Suprapubic skin (tissue), 4 donors: ENCODE measurements around the gene HOXD3. TPM values are rescaled to one million over a fixed set of nuclear protein-coding genes. Genes with fewer than 3 reads are reported as not detected.

Experiments used
- DNase-seq, 2 donors: peaks; one replicate each; pipeline ENCODE4 v3.0.0-alpha.2; 2019; ENCODE audit warnings: low spot score in 2 of 2
- H3K27ac ChIP-seq: fragments of 200-600 bp; sonication (generic); one replicate; pipeline ENCODE4 v1.5.1; 2019
- H3K27me3 ChIP-seq: fragments of 200-600 bp; sonication (generic); one replicate; pipeline ENCODE4 v1.5.1; 2019
- H3K36me3 ChIP-seq: fragments of 200-600 bp; sonication (generic); one replicate; pipeline ENCODE4 v1.5.1; 2019
- H3K4me1 ChIP-seq: fragments of 200-600 bp; sonication (generic); one replicate; pipeline ENCODE4 v1.5.1; 2019
- H3K4me3 ChIP-seq: fragments of 200-600 bp; sonication (generic); one replicate; pipeline ENCODE4 v1.5.1; 2019; ENCODE audit warnings: mild to moderate bottlenecking
- H3K9me3 ChIP-seq: fragments of 200-600 bp; sonication (generic); one replicate; pipeline ENCODE4 v1.5.1; 2019
- EP300 ChIP-seq: sonication (generic); formaldehyde crosslinking; IDR thresholded peaks from one replicate; pipeline ENCODE4 v1.6.1; 2017; ENCODE audit warnings: antibody characterized with exemption
- POLR2A ChIP-seq, 2 donors: fragments of 450-650 bp; IDR thresholded peaks; one replicate each; pipeline ENCODE4 v1.6.1; 2017; ENCODE audit warnings: antibody characterized with exemption in 2 of 2, mild to moderate bottlenecking in 2 of 2, moderate library complexity in 2 of 2
- POLR2AphosphoS5 ChIP-seq, 3 donors: sonication (generic); formaldehyde crosslinking; IDR thresholded peaks; one replicate each; pipeline ENCODE4 v1.6.1; 2017; ENCODE audit warnings: antibody characterized with exemption in 3 of 3
- WGBS: methylation state at CpG from one replicate; pipeline ENCODE4 v1.1.5; 2018; 5-methylcytosine and 5-hydroxymethylcytosine counted together
- total RNA-seq, 4 donors: library from RNA; depleted of rRNA; stranded (reverse); fragments of >200 nt; gene quantifications; one replicate each; pipeline ENCODE4 v1.1.0, GENCODE V29; 2016
- TF ChIP-seq, protein P1 (sequence below), 2 donors: fragments of 200-600 bp in 1 of 2; fragments of 450-650 bp in 1 of 2; sonication (generic) in 1 of 2; IDR thresholded peaks; one replicate each; pipeline ENCODE4 v1.5.1; 2016 to 2019; ENCODE audit warnings: antibody characterized with exemption in 2 of 2, mild to moderate bottlenecking in 1 of 2, moderate library complexity in 1 of 2

HOXD3 gene
- total RNA-seq, 4 donors from 2014 or later: 0.49 to 3.5 (median 1.5) TPM

DNA sequence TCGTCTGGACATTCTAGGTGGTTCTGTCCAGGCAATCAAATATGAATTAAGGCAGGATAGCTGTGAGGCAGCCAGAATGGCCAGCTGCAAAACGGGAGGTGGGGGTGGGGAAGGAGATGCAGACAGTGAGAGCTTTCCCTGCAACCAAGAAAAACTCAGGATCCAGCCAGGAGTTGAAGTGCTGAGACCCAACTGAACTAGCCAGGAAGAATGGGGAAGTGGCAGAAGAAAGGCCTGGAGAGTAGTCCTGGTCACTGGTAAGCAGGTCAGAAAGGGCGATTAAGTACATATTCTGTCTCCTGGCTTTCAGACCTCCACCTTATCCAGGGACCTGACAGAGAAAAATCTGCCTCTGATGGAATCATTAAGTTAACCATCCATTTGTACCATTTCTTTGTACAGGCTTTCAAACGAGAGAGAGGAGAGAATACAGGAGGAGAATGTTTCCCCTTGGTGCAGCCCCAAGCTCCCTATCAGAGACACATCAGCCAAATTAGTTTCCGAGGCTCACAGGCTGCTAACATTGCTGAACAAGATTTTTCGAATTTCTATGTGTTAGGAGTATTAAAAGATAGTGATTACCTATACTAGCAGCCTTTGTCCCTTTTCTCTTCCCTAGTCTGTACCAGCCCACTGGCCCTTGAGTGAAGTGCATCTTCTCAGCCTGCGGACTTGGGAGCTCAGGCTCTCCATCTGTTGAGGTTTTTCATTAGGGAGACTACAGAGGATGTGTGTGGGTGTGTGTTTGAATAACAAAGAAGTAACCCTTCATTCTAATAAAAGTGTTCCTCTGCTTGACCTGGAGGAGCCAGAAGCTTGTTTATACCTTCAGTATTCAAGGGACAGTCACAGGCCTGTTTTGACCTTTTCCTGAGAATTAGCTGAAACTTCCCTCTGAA, 18.9 kb downstream of the HOXD3 start:
- H3K27ac ChIP-seq: no peak overlapping the region
- peaks cover 91% of the 10 kb centered on the region for H3K27me3 ChIP-seq
- no peaks in the 10 kb centered on the region for H3K36me3 ChIP-seq
- H3K4me1 ChIP-seq: peaks cover 25% of the 10 kb centered on the region
- H3K4me3 ChIP-seq: no peak overlapping the region
- WGBS: 89% methylated on average over 7 of the region's 7 CpGs
- TF ChIP-seq EP300: no peak
- TF ChIP-seq, protein P1, sequence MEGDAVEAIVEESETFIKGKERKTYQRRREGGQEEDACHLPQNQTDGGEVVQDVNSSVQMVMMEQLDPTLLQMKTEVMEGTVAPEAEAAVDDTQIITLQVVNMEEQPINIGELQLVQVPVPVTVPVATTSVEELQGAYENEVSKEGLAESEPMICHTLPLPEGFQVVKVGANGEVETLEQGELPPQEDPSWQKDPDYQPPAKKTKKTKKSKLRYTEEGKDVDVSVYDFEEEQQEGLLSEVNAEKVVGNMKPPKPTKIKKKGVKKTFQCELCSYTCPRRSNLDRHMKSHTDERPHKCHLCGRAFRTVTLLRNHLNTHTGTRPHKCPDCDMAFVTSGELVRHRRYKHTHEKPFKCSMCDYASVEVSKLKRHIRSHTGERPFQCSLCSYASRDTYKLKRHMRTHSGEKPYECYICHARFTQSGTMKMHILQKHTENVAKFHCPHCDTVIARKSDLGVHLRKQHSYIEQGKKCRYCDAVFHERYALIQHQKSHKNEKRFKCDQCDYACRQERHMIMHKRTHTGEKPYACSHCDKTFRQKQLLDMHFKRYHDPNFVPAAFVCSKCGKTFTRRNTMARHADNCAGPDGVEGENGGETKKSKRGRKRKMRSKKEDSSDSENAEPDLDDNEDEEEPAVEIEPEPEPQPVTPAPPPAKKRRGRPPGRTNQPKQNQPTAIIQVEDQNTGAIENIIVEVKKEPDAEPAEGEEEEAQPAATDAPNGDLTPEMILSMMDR (IDR thresholded peaks at IDR 0.05): no peak
- no peak for TF ChIP-seq POLR2A (IDR thresholded peaks at IDR 0.05)
- no peaks in the 10 kb centered on the region for H3K9me3 ChIP-seq
- no peak for DNase-seq

GRCh38 chr2:176177580-176178037, 20.5 kb downstream of the HOXD3 start:
- no peak for DNase-seq
- peak overlapping the region; percentile 41 for H3K4me3 ChIP-seq
- no peak overlapping the region for H3K27ac ChIP-seq
- no peaks in the 10 kb centered on the region for H3K36me3 ChIP-seq
- peaks cover 17% of the 10 kb centered on the region for H3K4me1 ChIP-seq
- peaks cover 83% of the 10 kb centered on the region for H3K27me3 ChIP-seq
- WGBS: 32% methylated on average over 9 of the region's 12 CpGs
- H3K9me3 ChIP-seq: no peaks in the 10 kb centered on the region
- TF ChIP-seq EP300 (no peak), POLR2A (IDR thresholded peaks at IDR 0.05) (no peak), POLR2AphosphoS5 (IDR thresholded peaks at IDR 0.05) (no peak)
- TF ChIP-seq, protein P1 (IDR thresholded peaks at IDR 0.05): no peak

GRCh38 chr2:176178038-176178756, 21.1 kb downstream of the HOXD3 start:
- WGBS: 1% methylated on average over 18 of the region's 68 CpGs
- Histone ChIP-seq H3K27ac (no peak overlapping the region), H3K36me3 (no peaks in the 10 kb centered on the region), H3K9me3 (no peaks in the 10 kb centered on the region), H3K4me1 (peaks cover 17% of the 10 kb centered on the region), H3K4me3 (peak overlapping the region; percentile 41), H3K27me3 (peaks cover 82% of the 10 kb centered on the region)
- TF ChIP-seq, protein P1 (IDR thresholded peaks at IDR 0.05): no peak
- TF ChIP-seq EP300: no peak
- no peak for TF ChIP-seq POLR2AphosphoS5 (IDR thresholded peaks at IDR 0.05)
- no peak for TF ChIP-seq POLR2A (IDR thresholded peaks at IDR 0.05)
- no peak for DNase-seq

DNA sequence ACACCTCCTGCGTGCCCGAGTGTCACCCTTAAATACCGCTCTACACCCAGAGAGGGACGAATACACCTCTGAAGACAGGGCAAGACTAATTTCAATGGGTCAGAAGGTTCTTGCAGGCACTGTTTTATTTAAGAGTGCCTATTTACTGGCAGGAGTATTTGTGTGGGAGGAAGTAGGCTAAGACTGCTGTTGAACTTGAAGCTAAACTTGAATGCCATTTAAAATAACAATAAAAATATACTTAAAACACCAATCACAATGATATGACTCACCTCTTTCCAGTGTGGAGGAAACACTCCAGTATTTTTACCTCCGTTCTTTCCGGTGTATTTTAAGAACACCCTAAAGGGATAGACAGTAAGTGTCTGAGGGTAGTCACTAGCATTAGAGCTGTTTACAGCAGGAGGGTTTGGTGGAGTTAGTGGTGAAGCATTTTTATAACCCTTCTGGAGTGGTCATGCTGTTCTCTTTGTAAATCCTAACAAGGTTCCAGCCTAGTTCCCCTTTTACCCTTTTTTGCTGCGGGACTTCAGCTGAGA, 21.7 kb downstream of the HOXD3 start:
- no peaks in the 10 kb centered on the region for H3K36me3 ChIP-seq
- 20% methylated on average over 6 of the region's 7 CpGs for WGBS
- H3K4me1 ChIP-seq: peaks cover 17% of the 10 kb centered on the region
- H3K9me3 ChIP-seq: no peaks in the 10 kb centered on the region
- peaks cover 82% of the 10 kb centered on the region for H3K27me3 ChIP-seq
- no peak for DNase-seq
- TF ChIP-seq POLR2AphosphoS5 (IDR thresholded peaks at IDR 0.05) (no peak), EP300 (no peak), POLR2A (IDR thresholded peaks at IDR 0.05) (no peak)
- TF ChIP-seq, protein P1 (IDR thresholded peaks at IDR 0.05): no peak
- no peak overlapping the region for H3K27ac ChIP-seq
- peak overlapping the region; percentile 41 for H3K4me3 ChIP-seq

- H3K27ac ChIP-seq: no peak overlapping the region
- no peak for TF ChIP-seq POLR2A (IDR thresholded peaks at IDR 0.05)
- no peak for TF ChIP-seq EP300
- TF ChIP-seq, protein P1 (IDR thresholded peaks at IDR 0.05): no peak
- TF ChIP-seq POLR2AphosphoS5 (IDR thresholded peaks at IDR 0.05): no peak
- no peaks in the 10 kb centered on the region for H3K9me3 ChIP-seq
- no peak for DNase-seq
- no peaks in the 10 kb centered on the region for H3K36me3 ChIP-seq
- no peak overlapping the region for H3K4me3 ChIP-seq
- H3K4me1 ChIP-seq: peaks cover 12% of the 10 kb centered on the region
- peaks cover 79% of the 10 kb centered on the region for H3K27me3 ChIP-seq
- whole genome bisulfite sequencing: 70% methylated on average over 3 of the region's 3 CpGs
Observed at GRCh38 chr2:176181551-176181950, 24.4 kb downstream of the HOXD3 start.
